Measurements from ENCODE around the gene ADAP1. TPM values are rescaled to one million over a fixed set of nuclear protein-coding genes. Genes with fewer than 3 reads are reported as not detected.

Gene ADAP1
- total and polyA plus RNA-seq, 11 donors, result 3.1 to 16.5 (median 12.0) TPM

GRCh38 chr7:930975-931758 lies 23.3 kb downstream of the ADAP1 start:
- WGBS, 4 donors, result 68 to 79% (median 71%) methylated on average over 29 of the region's 29 CpGs
- no peak for ATAC-seq
- peak in 2 of 5 donors; percentile 12 to 13 for DNase-seq
- TF ChIP-seq POLR2A (IDR thresholded peaks at IDR 0.05) (no peak), CTCF (IDR thresholded peaks at IDR 0.05) (no peak)
- no peak overlapping the region for H3K4me3 ChIP-seq
- peaks cover 0 to 28% (median 0%) of the 10 kb centered on the region in 12 donors for H3K4me1 ChIP-seq
- no peaks in the 10 kb centered on the region for H3K27me3 ChIP-seq
- intact Hi-C loops (cut with DNase I), result no loop called here
- no peak overlapping the region for H3K27ac ChIP-seq
- no peaks in the 10 kb centered on the region for H3K9me3 ChIP-seq
- H3K36me3 ChIP-seq, result no peaks in the 10 kb centered on the region

- ATAC-seq, result no peak
- Histone ChIP-seq H3K27ac (peak overlapping the region in 1 of 12 donors; percentile 36), H3K4me3 (no peak overlapping the region), H3K4me1 (peaks cover 0 to 46% (median 7%) of the 10 kb centered on the region in 12 donors), H3K9me3 (no peaks in the 10 kb centered on the region), H3K27me3 (no peaks in the 10 kb centered on the region), H3K36me3 (no peaks in the 10 kb centered on the region)
- no peak for TF ChIP-seq POLR2A (IDR thresholded peaks at IDR 0.05)
- TF ChIP-seq CTCF (IDR thresholded peaks at IDR 0.05), result no peak
- intact Hi-C loops (cut with DNase I), result no loop called here
- WGBS, 4 donors, result 83 to 85% (median 85%) methylated on average over 14 of the region's 14 CpGs
- peak in 3 of 5 donors; percentile 1 to 24 (median 15) for DNase-seq
These were observed 25.2 kb downstream of the ADAP1 start for GRCh38 chr7:929311-929711.

DNA sequence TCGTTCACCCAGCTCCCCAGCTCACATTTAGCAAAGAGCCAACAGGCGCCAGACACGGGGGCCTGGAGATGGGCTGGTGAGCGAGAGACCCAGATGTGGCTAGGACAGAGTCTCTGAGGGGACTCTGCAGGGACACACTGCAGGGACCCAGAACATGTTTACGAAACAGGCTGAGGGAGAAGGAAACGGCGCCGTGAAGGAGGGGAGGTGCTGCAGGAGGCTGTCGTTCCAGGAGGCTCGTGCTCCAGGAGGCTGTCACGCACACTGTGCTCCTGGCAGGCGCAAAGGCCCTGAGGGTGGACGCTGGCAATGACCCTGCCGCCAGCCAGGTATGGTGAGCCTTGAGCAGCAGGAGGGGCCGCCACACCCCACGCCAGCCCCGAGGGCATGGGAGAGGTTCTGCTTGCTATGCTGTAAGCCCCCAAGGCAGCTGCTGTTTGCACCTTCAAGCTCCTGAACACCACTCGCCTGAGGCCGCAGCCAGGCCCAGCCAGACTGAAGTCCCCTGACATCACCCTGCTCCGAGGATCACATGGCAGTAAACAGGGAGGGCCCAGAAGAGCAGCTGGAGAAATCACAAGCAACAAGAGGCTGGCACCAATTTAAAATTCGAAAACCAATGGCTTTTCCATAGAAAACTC lies 27.3 kb downstream of the ADAP1 start:
- ATAC-seq (no peak), DNase-seq (peak in 4 of 5 donors; percentile 3 to 58 (median 19))
- H3K4me1 ChIP-seq, result peaks cover 0 to 59% (median 10%) of the 10 kb centered on the region in 12 donors

More for the DNA sequence above, 27.3 kb downstream of the ADAP1 start:
- Histone ChIP-seq H3K27ac (peak overlapping the region in 1 of 12 donors; percentile 47), H3K9me3 (no peaks in the 10 kb centered on the region), H3K4me3 (no peak overlapping the region), H3K27me3 (peaks cover 0 to 4% (median 0%) of the 10 kb centered on the region in 9 donors), H3K36me3 (no peaks in the 10 kb centered on the region)
- TF ChIP-seq CTCF (IDR thresholded peaks at IDR 0.05) (no peak), POLR2A (IDR thresholded peaks at IDR 0.05) (no peak)
- 79 to 86% (median 83%) methylated on average over 20 to 21 of the region's 21 CpGs for WGBS, 4 donors
- intact Hi-C loops (cut with DNase I), result no loop called here

Measured in heart left ventricle (tissue), 16 donors.